Measurements from ENCODE around the gene CYP2S1. TPM values are rescaled to one million over a fixed set of nuclear protein-coding genes. Genes with fewer than 3 reads are reported as not detected.
A peak's percentile ranks its signal among the peaks of the same experiment; 100 is the strongest.
"Not testable (repeated sequence)": the region's sequence is repeated elsewhere in the genome, so short reads cannot be mapped to it uniquely, and the experiment has no call there.

The CYP2S1 gene
- total and polyA plus RNA-seq, 2 of the 4 experiments (the other 2 are of a cell fraction): 0.54 to 2.1 TPM

DNA sequence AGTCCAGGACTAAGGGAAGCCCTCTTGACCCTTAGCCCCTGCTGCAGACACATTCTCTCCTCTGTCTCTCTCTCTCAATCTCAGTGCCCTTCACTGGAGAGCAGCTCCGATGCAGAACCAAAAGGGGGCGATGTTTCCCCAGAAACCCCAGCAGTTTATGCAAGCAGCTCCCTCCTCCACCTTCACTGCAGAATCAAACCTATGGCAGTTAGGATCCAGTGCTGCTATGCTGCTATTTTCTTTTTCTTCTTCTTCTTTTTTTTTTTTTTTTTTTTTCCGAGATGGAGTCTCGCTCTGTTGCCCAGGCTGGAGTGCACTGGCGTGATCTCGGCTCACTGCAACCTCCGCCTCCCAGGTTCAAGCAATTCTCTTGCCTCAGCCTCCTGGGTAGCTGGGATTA, 11.3 kb downstream of the CYP2S1 start:
- H3K4me1 ChIP-seq (ENCODE audit: control insufficient read depth, insufficient read depth, low read length); H2BK15ac ChIP-seq (ENCODE audit: low read depth, low read length); H4K91ac ChIP-seq (ENCODE audit: insufficient read depth, low read depth, low read length); H3K27me3 ChIP-seq (ENCODE audit: control insufficient read depth, insufficient read depth, low read length); H3K56ac ChIP-seq (ENCODE audit: extremely low read depth, insufficient read depth, low read length); H3K4me2 ChIP-seq (ENCODE audit: low read depth, low read length); BruUV-seq (replicated peaks); H4K20me1 ChIP-seq (ENCODE audit: insufficient read depth, low read length); H2BK5ac ChIP-seq (ENCODE audit: low read depth, low read length, poor library complexity, severe bottlenecking); H3K14ac ChIP-seq (replicated peaks; ENCODE audit: low read depth, low read length); H3K9me1 ChIP-seq (ENCODE audit: insufficient read depth, low read length); H4K5ac ChIP-seq (ENCODE audit: low read depth, low read length); H3K23ac ChIP-seq (ENCODE audit: low read depth, low read length); H3K9ac ChIP-seq (ENCODE audit: low read depth, low read length); H3K9me3 ChIP-seq (ENCODE audit: control insufficient read depth, insufficient read depth, low read length); H3K79me1 ChIP-seq (ENCODE audit: low read depth in 1 of 2, low read length in 2 of 2); H3K36me3 ChIP-seq (ENCODE audit: control insufficient read depth, insufficient read depth, low read length); H4K8ac ChIP-seq (ENCODE audit: low read depth in 2 of 2, low read length in 2 of 2); H3K18ac ChIP-seq (ENCODE audit: low read depth, low read length); dilution Hi-C loops (cut with HindIII; ENCODE audit: low sequenced_read_pairs, unreplicated experiment); H3K27ac ChIP-seq (ENCODE audit: insufficient read depth, low read length); H3K4me3 ChIP-seq (ENCODE audit: insufficient read depth, low read depth, low read length); H2AFZ ChIP-seq (replicated peaks; ENCODE audit: low read length, poor library complexity): not testable (repeated sequence)
- ChIA-PET CTCF (interaction anchor here (0.6 to 3.3 kb wide), 13 partner anchors 10 to 502 kb away, joined by 3 to 16 read pairs (median 4); partner anchors contain the start of gene AXL), POLR2A (ENCODE audit: unreplicated experiment) (interaction anchor here (0.6 to 1.5 kb wide), 4 partner anchors 44 to 59 kb away, joined by 3 to 13 read pairs (median 6); partner anchors contain the start of gene HNRNPUL1)
- Histone ChIP-seq H3K4ac (ENCODE audit: low read depth, low read length) (peak overlapping the region; percentile 66), H2BK20ac (ENCODE audit: low read depth, low read length) (peak overlapping the region; percentile 9; the same call in 1 of the 2 replicates), H2AK5ac (ENCODE audit: low read depth, low read length) (0 out of 2 replicates have a peak overlapping the region, but pooled peaks have one; percentile 68), H2AK9ac (replicated peaks; ENCODE audit: low read depth, low read length, poor library complexity) (peak overlapping the region; percentile 22), H2BK120ac (ENCODE audit: low read depth, low read length) (peak overlapping the region; percentile 61; the same call in 1 of the 2 replicates)
- intact Hi-C loops (cut with micrococcal nuclease): loop anchor here (1.0 to 10.0 kb wide), 5 partner anchors 40 to 220 kb away; partner anchors contain the start of genes B3GNT8 and TGFB1
- no CpG with 5 or more reads among the region's 7 CpGs for WGBS, 2 experiments (ENCODE audit: extremely low coverage in 2 of 2, insufficient read length in 1 of 2)
- ATAC-seq (ENCODE audit: low read depth) (peak; percentile 98), DNase-seq (peak; percentile 84)
- in situ Hi-C loops (cut with MboI; ENCODE audit: low sequenced_read_pairs): loop anchor here (5.0 kb wide), 1 partner anchor 58 kb away; the partner anchor contains the start of gene HNRNPUL1
- peak; percentile 64 for TF ChIP-seq POLR2A (IDR thresholded peaks at IDR 0.05; ENCODE audit: low read depth, low read length)
- TF ChIP-seq, protein P1, sequence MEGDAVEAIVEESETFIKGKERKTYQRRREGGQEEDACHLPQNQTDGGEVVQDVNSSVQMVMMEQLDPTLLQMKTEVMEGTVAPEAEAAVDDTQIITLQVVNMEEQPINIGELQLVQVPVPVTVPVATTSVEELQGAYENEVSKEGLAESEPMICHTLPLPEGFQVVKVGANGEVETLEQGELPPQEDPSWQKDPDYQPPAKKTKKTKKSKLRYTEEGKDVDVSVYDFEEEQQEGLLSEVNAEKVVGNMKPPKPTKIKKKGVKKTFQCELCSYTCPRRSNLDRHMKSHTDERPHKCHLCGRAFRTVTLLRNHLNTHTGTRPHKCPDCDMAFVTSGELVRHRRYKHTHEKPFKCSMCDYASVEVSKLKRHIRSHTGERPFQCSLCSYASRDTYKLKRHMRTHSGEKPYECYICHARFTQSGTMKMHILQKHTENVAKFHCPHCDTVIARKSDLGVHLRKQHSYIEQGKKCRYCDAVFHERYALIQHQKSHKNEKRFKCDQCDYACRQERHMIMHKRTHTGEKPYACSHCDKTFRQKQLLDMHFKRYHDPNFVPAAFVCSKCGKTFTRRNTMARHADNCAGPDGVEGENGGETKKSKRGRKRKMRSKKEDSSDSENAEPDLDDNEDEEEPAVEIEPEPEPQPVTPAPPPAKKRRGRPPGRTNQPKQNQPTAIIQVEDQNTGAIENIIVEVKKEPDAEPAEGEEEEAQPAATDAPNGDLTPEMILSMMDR (conservative IDR thresholded peaks at IDR 0.05; ENCODE audit: low read depth, low read length): peak; percentile 97
- peak; percentile 61 for TF ChIP-seq MAZ (IDR thresholded peaks at IDR 0.05; ENCODE audit: borderline replicate concordance, low read depth, low read length)
- peak; percentile 98 for TF ChIP-seq RAD21 (IDR thresholded peaks at IDR 0.05; ENCODE audit: low read length)
- TF ChIP-seq RFX5 (IDR thresholded peaks at IDR 0.05; ENCODE audit: low read depth, low read length): peak; percentile 69
- peak; percentile 65 for TF ChIP-seq CEBPB (IDR thresholded peaks at IDR 0.05; ENCODE audit: low read depth, low read length)
- peak; percentile 90 for TF ChIP-seq SMC3 (IDR thresholded peaks at IDR 0.05; ENCODE audit: low read depth, low read length)
